Colonic mucosa (tissue), 4 donors: ENCODE results near the gene MYBL2. TPM values are rescaled to one million over a fixed set of nuclear protein-coding genes. Genes with fewer than 3 reads are reported as not detected.

Experiments
- DNase-seq: peaks from one replicate; pipeline ENCODE4 v3.0.0-alpha.2; 2020
- H3K27ac ChIP-seq: fragments of 200-600 bp; one replicate; pipeline ENCODE4 v1.8.0; 2021
- H3K27me3 ChIP-seq: fragments of 200-600 bp; one replicate; pipeline ENCODE4 v1.8.0; 2021
- H3K36me3 ChIP-seq: fragments of 200-600 bp; one replicate; pipeline ENCODE4 v1.8.0; 2021
- H3K4me1 ChIP-seq: fragments of 200-600 bp; one replicate; pipeline ENCODE4 v1.8.0; 2021; ENCODE audit warnings: mild to moderate bottlenecking
- H3K4me3 ChIP-seq: fragments of 200-600 bp; one replicate; pipeline ENCODE4 v1.8.0; 2021
- H3K9ac ChIP-seq, 2 donors: one replicate each; pipeline ENCODE4 v1.7.0; 2013; ENCODE audit warnings: control low read depth in 2 of 2, low read depth in 2 of 2, low read length in 2 of 2
- H3K9me3 ChIP-seq: fragments of 200-600 bp; one replicate; pipeline ENCODE4 v1.8.0; 2021
- intact Hi-C: fragments of 100-400 bp; cut with DNase I; formaldehyde crosslinking; loops from one replicate; pipeline ENCODE4 v1.14.1; 2022
- total RNA-seq, 2 donors: library from RNA; stranded (reverse); fragmentation: NEBNext Ultra II Directional in 1 of 2; extraction: Animal tissue kit (Norgen Biotek cat#: 25700) in 1 of 2; gene quantifications; one replicate each; pipeline ENCODE4 v1.2.1, GENCODE V29; 2021
- TF ChIP-seq, protein P1 (sequence below): fragments of 200-600 bp; IDR thresholded peaks from one replicate; pipeline ENCODE4 v1.8.0; 2022; ENCODE audit warnings: antibody characterized with exemption, mild to moderate bottlenecking
- donor health status: healthy.
- donor health status: DM: no; HTN: no; CAD: no.
- donor health status: DM: no; HTN: no; CAD: no.

The MYBL2 gene
- total RNA-seq, 2 donors from 2014 or later = 15.1 to 71.1 TPM

- no peak for DNase-seq
- TF ChIP-seq, protein P1, sequence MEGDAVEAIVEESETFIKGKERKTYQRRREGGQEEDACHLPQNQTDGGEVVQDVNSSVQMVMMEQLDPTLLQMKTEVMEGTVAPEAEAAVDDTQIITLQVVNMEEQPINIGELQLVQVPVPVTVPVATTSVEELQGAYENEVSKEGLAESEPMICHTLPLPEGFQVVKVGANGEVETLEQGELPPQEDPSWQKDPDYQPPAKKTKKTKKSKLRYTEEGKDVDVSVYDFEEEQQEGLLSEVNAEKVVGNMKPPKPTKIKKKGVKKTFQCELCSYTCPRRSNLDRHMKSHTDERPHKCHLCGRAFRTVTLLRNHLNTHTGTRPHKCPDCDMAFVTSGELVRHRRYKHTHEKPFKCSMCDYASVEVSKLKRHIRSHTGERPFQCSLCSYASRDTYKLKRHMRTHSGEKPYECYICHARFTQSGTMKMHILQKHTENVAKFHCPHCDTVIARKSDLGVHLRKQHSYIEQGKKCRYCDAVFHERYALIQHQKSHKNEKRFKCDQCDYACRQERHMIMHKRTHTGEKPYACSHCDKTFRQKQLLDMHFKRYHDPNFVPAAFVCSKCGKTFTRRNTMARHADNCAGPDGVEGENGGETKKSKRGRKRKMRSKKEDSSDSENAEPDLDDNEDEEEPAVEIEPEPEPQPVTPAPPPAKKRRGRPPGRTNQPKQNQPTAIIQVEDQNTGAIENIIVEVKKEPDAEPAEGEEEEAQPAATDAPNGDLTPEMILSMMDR = no peak
- intact Hi-C loops = no loop called here
- Histone ChIP-seq H3K27me3 (no peaks in the 10 kb centered on the region), H3K4me3 (no peak overlapping the region), H3K9me3 (no peaks in the 10 kb centered on the region), H3K27ac (no peak overlapping the region), H3K4me1 (no peaks in the 10 kb centered on the region), H3K9ac (no peak overlapping the region), H3K36me3 (no peaks in the 10 kb centered on the region)
Observed at GRCh38 chr20:43689165-43689564, 22.3 kb downstream of the MYBL2 start.

- H3K9me3 ChIP-seq = no peaks in the 10 kb centered on the region
- H3K4me3 ChIP-seq = no peak overlapping the region
- no peak overlapping the region for H3K9ac ChIP-seq
- H3K27me3 ChIP-seq = no peaks in the 10 kb centered on the region
- TF ChIP-seq, protein P1 = no peak
- intact Hi-C loops = no loop called here
- no peaks in the 10 kb centered on the region for H3K36me3 ChIP-seq
- DNase-seq = no peak
- H3K27ac ChIP-seq = no peak overlapping the region
- H3K4me1 ChIP-seq = no peaks in the 10 kb centered on the region
Observed at GRCh38 chr20:43690943-43691598, 24.2 kb downstream of the MYBL2 start.

GRCh38 chr20:43691928-43692524 is 25.1 kb downstream of the MYBL2 start:
- Histone ChIP-seq H3K9me3 (no peaks in the 10 kb centered on the region), H3K27ac (no peak overlapping the region), H3K36me3 (no peaks in the 10 kb centered on the region), H3K4me3 (no peak overlapping the region), H3K4me1 (no peaks in the 10 kb centered on the region), H3K27me3 (no peaks in the 10 kb centered on the region), H3K9ac (no peak overlapping the region)
- DNase-seq = peak; percentile 75
- TF ChIP-seq, protein P1 = peak; percentile 56
- intact Hi-C loops = loop anchor here (2.0 kb wide), 1 partner anchor 153 kb away; no protein-coding TSS in a partner anchor

DNA sequence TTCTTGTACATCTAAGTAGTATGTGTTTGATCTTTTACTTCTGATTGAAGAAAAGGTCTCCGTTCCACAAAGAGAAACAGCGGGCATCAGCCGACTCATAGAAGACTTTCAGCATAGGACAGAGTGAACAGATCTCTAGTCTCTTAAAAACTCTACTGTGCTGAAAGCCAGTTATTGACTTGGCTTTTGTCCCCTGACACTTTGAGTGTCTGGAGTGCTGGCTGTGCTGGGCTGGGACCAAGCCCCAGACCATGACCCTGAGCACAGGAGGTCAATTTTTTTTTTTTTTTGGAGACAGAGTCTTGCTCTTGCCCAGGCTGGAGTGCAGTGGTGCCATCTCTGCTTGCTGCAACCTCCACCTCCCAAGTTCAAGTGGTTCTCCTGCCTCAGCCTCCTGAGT is 27.8 kb downstream of the MYBL2 start:
- Histone ChIP-seq H3K27me3 (no peaks in the 10 kb centered on the region), H3K4me3 (no peak overlapping the region), H3K9me3 (no peaks in the 10 kb centered on the region), H3K27ac (no peak overlapping the region), H3K36me3 (no peaks in the 10 kb centered on the region), H3K4me1 (no peaks in the 10 kb centered on the region), H3K9ac (no peak overlapping the region)
- no peak for DNase-seq
- intact Hi-C loops = no loop called here
- TF ChIP-seq, protein P1 = no peak

DNA sequence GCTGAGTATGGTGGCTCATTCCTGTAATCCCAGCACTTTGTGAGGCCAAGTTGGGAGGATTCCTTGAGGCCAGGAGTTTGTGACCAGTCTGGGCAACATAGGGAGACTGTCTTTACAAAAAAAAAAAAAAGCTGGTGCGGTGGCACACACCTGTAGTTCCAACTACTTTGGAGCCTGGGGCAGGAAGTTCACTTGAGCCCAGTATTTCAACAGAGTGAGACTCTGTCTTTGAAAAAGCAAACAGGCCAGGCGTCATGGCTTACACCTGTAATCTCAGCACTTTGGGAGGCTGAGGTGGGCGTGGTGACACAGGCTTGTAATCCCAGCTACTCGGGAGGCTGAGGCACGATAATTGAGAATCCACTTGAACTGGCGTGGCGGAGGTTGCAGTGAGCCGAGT is 28.7 kb downstream of the MYBL2 start:
- H3K9me3 ChIP-seq = no peaks in the 10 kb centered on the region
- H3K4me1 ChIP-seq = no peaks in the 10 kb centered on the region
- no peaks in the 10 kb centered on the region for H3K27me3 ChIP-seq
- no peak overlapping the region for H3K27ac ChIP-seq
- no peak overlapping the region for H3K4me3 ChIP-seq
- no peak overlapping the region for H3K9ac ChIP-seq
- intact Hi-C loops = no loop called here
- H3K36me3 ChIP-seq = no peaks in the 10 kb centered on the region
- TF ChIP-seq, protein P1 = no peak
- no peak for DNase-seq
